Renal pelvis (tissue), 4 donors: ENCODE measurements around the gene COL11A2. TPM values are rescaled to one million over a fixed set of nuclear protein-coding genes. Genes with fewer than 3 reads are reported as not detected.

ENCODE experiments used
- DNase-seq: peaks from one replicate; pipeline ENCODE4 v3.0.0-alpha.2; 2013
- polyA plus RNA-seq, 3 donors: library from polyadenylated mRNA; unstranded; fragments of 120-200 nt; gene quantifications; one replicate each; pipeline ENCODE4 v1.2.1, GENCODE V29; 2013; ENCODE audit not compliant: insufficient read length in 3 of 3

Gene COL11A2
- polyA plus RNA-seq, 3 donors: 4.8 to 7.7 (median 5.8) TPM

GRCh38 chr6:33118525-33119123 is 73.6 kb downstream of the COL11A2 start:
- DNase-seq: peak; percentile 38

GRCh38 chr6:33117811-33118277 is 74.4 kb downstream of the COL11A2 start:
- no peak for DNase-seq

- peak; percentile 21 for DNase-seq
Observed at GRCh38 chr6:33116841-33117711, 75.2 kb downstream of the COL11A2 start.

- no peak for DNase-seq
Observed at GRCh38 chr6:33116417-33116816, 75.8 kb downstream of the COL11A2 start.

GRCh38 chr6:33114406-33114805 is 77.9 kb downstream of the COL11A2 start:
- no peak for DNase-seq

- DNase-seq: no peak
Observed at GRCh38 chr6:33113755-33114154, 78.5 kb downstream of the COL11A2 start.

Other genes with a start within 250 kb of the COL11A2 start
- 10 to 100 TPM; 12.9 to 38.8 (median 30.9) TPM for gene HLA-DMA, start 239.4 kb downstream of the COL11A2 start, polyA plus RNA-seq
- gene BRD2, start 223.9 kb downstream of the COL11A2 start, polyA plus RNA-seq: 100 to 1,000 TPM; 297 to 357 (median 329) TPM
- gene HLA-DOA, start 182.9 kb downstream of the COL11A2 start, polyA plus RNA-seq: 1 to 10 TPM; 4.4 to 6.1 (median 5.1) TPM
- 10 to 100 TPM in 2 of 3 donors, 1 to 10 TPM in 1; 9.8 to 22.0 (median 21.3) TPM for gene HLA-DPA1, start 118.8 kb downstream of the COL11A2 start, polyA plus RNA-seq
- gene HLA-DPB1, start 116.5 kb downstream of the COL11A2 start, polyA plus RNA-seq: 10 to 100 TPM; 13.0 to 21.6 (median 19.9) TPM
- gene RXRB, start 8.2 kb upstream of the COL11A2 start, polyA plus RNA-seq: 10 to 100 TPM; 58.1 to 67.5 (median 61.9) TPM
- 100 to 1,000 TPM; 104 to 127 (median 121) TPM for gene SLC39A7, start 8.4 kb upstream of the COL11A2 start, polyA plus RNA-seq
- gene HSD17B8, start 12.2 kb upstream of the COL11A2 start, polyA plus RNA-seq: 10 to 100 TPM; 28.0 to 31.6 (median 31.2) TPM
- 10 to 100 TPM; 61.9 to 65.3 (median 61.9) TPM for gene RING1, start 16.0 kb upstream of the COL11A2 start, polyA plus RNA-seq
- 10 to 100 TPM; 71.3 to 95.2 (median 91.5) TPM for gene VPS52, start 79.4 kb upstream of the COL11A2 start, polyA plus RNA-seq
- 1,000 to 10,000 TPM; 3,032 to 3,633 (median 3,084) TPM for gene RPS18, start 79.6 kb upstream of the COL11A2 start, polyA plus RNA-seq
- 1 to 10 TPM; 5.2 to 5.9 (median 5.3) TPM for gene B3GALT4, start 84.7 kb upstream of the COL11A2 start, polyA plus RNA-seq
- gene WDR46, start 96.8 kb upstream of the COL11A2 start, polyA plus RNA-seq: 10 to 100 TPM; 70.0 to 73.9 (median 70.6) TPM
- gene PFDN6, start 97.1 kb upstream of the COL11A2 start, polyA plus RNA-seq: 10 to 100 TPM; 74.9 to 83.0 (median 75.8) TPM
- 100 to 1,000 TPM; 121 to 133 (median 130) TPM for gene RGL2, start 106.5 kb upstream of the COL11A2 start, polyA plus RNA-seq
- 10 to 100 TPM; 34.8 to 50.6 (median 50.2) TPM for gene TAPBP, start 121.6 kb upstream of the COL11A2 start, polyA plus RNA-seq
- gene ZBTB22, start 125.3 kb upstream of the COL11A2 start, polyA plus RNA-seq: 10 to 100 TPM; 26.1 to 27.5 (median 26.2) TPM
- 10 to 100 TPM; 57.2 to 64.0 (median 58.2) TPM for gene DAXX, start 130.5 kb upstream of the COL11A2 start, polyA plus RNA-seq
- gene KIFC1, start 199.4 kb upstream of the COL11A2 start, polyA plus RNA-seq: 10 to 100 TPM; 42.2 to 54.6 (median 43.3) TPM
- gene PHF1, start 218.5 kb upstream of the COL11A2 start, polyA plus RNA-seq: 10 to 100 TPM; 68.7 to 82.5 (median 74.8) TPM
- gene CUTA, start 225.6 kb upstream of the COL11A2 start, polyA plus RNA-seq: 100 to 1,000 TPM; 225 to 264 (median 238) TPM
- 10 to 100 TPM; 31.5 to 40.8 (median 37.8) TPM for gene SYNGAP1, start 227.6 kb upstream of the COL11A2 start, polyA plus RNA-seq